ENCODE results near the gene FRMD4A. TPM values are rescaled to one million over a fixed set of nuclear protein-coding genes. Genes with fewer than 3 reads are reported as not detected.

The FRMD4A gene
- total RNA-seq, 1 experiment from 2014 or later = not detected

GRCh38 chr10:14296065-14296709 lies 34.5 kb downstream of the FRMD4A start:
- Histone ChIP-seq H3K27me3 (ENCODE audit: low read length) (no peaks in the 10 kb centered on the region), H3K36me3 (ENCODE audit: insufficient read depth, low read length) (no peaks in the 10 kb centered on the region), H3K4me1 (ENCODE audit: low read length) (no peaks in the 10 kb centered on the region), H4K20me1 (ENCODE audit: insufficient read depth, low read depth, low read length) (no peaks in the 10 kb centered on the region), H3K4me2 (ENCODE audit: low read depth, low read length, poor library complexity, severe bottlenecking) (no peak overlapping the region), H3K79me2 (ENCODE audit: low read length) (no peaks in the 10 kb centered on the region), H3K9ac (ENCODE audit: low read length) (no peak overlapping the region), H3K4me3 (ENCODE audit: low read length) (no peak overlapping the region), H3K9me3 (ENCODE audit: low read length) (no peaks in the 10 kb centered on the region), H3K9me2 (replicated peaks; ENCODE audit: insufficient read depth, low read length) (no peaks in the 10 kb centered on the region), H2AFZ (ENCODE audit: low read length) (no peak overlapping the region), H3K27ac (ENCODE audit: low read length) (no peak overlapping the region)
- no peak for DNase-seq

DNA sequence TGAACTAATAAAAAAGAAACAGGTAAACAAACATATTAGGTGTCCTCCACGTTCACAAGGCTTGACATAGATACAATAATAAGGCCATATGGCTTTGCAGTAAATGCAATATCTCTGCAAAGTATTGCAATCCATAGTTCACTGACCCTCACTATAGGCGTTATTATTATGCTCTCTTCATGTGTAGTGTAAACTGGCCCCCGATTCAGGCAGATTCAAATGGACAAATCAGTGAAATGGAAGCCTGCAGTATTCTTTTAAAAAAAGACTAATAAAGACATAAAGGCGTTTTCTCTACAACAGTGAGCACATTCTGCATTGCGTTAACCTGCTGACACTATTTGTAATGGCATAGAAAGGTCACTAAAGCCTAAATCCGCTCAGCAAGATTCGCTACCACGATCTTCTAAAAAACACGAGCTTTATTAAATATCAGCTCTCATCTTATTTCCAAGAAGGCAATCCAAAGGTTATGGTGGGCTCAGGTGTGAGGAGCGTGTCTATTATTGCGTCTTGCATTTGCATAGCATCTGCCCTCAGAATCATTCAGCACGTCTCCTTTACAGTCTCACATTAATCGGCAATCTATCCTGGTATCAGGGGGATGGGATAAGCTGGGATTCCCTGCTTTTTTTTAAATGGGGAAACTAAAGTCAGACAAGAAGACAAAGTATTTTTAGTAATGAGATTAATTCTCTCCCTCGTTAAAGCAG lies 36.2 kb downstream of the FRMD4A start:
- DNase-seq = no peak
- no peak overlapping the region for H3K4me3 ChIP-seq (ENCODE audit: low read length)

GRCh38 chr10:14293526-14293925 lies 37.2 kb downstream of the FRMD4A start:
- Histone ChIP-seq H4K20me1 (ENCODE audit: insufficient read depth, low read depth, low read length) (no peaks in the 10 kb centered on the region), H3K4me3 (ENCODE audit: low read length) (no peak overlapping the region), H3K27ac (ENCODE audit: low read length) (no peak overlapping the region), H3K9me3 (ENCODE audit: low read length) (no peaks in the 10 kb centered on the region), H2AFZ (ENCODE audit: low read length) (no peak overlapping the region), H3K9me2 (replicated peaks; ENCODE audit: insufficient read depth, low read length) (no peaks in the 10 kb centered on the region), H3K79me2 (ENCODE audit: low read length) (no peaks in the 10 kb centered on the region), H3K4me2 (ENCODE audit: low read depth, low read length, poor library complexity, severe bottlenecking) (no peak overlapping the region), H3K9ac (ENCODE audit: low read length) (no peak overlapping the region), H3K4me1 (ENCODE audit: low read length) (no peaks in the 10 kb centered on the region), H3K27me3 (ENCODE audit: low read length) (no peaks in the 10 kb centered on the region), H3K36me3 (ENCODE audit: insufficient read depth, low read length) (no peaks in the 10 kb centered on the region)
- no peak for DNase-seq

More for the DNA sequence above, 36.2 kb downstream of the FRMD4A start:
- H3K9ac ChIP-seq (ENCODE audit: low read length) = no peak overlapping the region
- H3K79me2 ChIP-seq (ENCODE audit: low read length) = no peaks in the 10 kb centered on the region
- H3K9me2 ChIP-seq (replicated peaks; ENCODE audit: insufficient read depth, low read length) = no peaks in the 10 kb centered on the region
- no peaks in the 10 kb centered on the region for H3K4me1 ChIP-seq (ENCODE audit: low read length)
- H4K20me1 ChIP-seq (ENCODE audit: insufficient read depth, low read depth, low read length) = no peaks in the 10 kb centered on the region
- no peaks in the 10 kb centered on the region for H3K9me3 ChIP-seq (ENCODE audit: low read length)
- no peak overlapping the region for H3K27ac ChIP-seq (ENCODE audit: low read length)
- H3K36me3 ChIP-seq (ENCODE audit: insufficient read depth, low read length) = no peaks in the 10 kb centered on the region
- H2AFZ ChIP-seq (ENCODE audit: low read length) = no peak overlapping the region
- no peaks in the 10 kb centered on the region for H3K27me3 ChIP-seq (ENCODE audit: low read length)
- H3K4me2 ChIP-seq (ENCODE audit: low read depth, low read length, poor library complexity, severe bottlenecking) = no peak overlapping the region

GRCh38 chr10:14291296-14291695 lies 39.4 kb downstream of the FRMD4A start:
- Histone ChIP-seq H3K27me3 (ENCODE audit: low read length) (no peaks in the 10 kb centered on the region), H3K9me3 (ENCODE audit: low read length) (no peaks in the 10 kb centered on the region), H3K27ac (ENCODE audit: low read length) (no peak overlapping the region), H3K36me3 (ENCODE audit: insufficient read depth, low read length) (no peaks in the 10 kb centered on the region), H3K4me1 (ENCODE audit: low read length) (no peaks in the 10 kb centered on the region), H3K9me2 (replicated peaks; ENCODE audit: insufficient read depth, low read length) (no peaks in the 10 kb centered on the region), H4K20me1 (ENCODE audit: insufficient read depth, low read depth, low read length) (no peaks in the 10 kb centered on the region), H2AFZ (ENCODE audit: low read length) (no peak overlapping the region), H3K4me3 (ENCODE audit: low read length) (no peak overlapping the region), H3K4me2 (ENCODE audit: low read depth, low read length, poor library complexity, severe bottlenecking) (no peak overlapping the region), H3K79me2 (ENCODE audit: low read length) (no peaks in the 10 kb centered on the region), H3K9ac (ENCODE audit: low read length) (no peak overlapping the region)
- DNase-seq = no peak

DNA sequence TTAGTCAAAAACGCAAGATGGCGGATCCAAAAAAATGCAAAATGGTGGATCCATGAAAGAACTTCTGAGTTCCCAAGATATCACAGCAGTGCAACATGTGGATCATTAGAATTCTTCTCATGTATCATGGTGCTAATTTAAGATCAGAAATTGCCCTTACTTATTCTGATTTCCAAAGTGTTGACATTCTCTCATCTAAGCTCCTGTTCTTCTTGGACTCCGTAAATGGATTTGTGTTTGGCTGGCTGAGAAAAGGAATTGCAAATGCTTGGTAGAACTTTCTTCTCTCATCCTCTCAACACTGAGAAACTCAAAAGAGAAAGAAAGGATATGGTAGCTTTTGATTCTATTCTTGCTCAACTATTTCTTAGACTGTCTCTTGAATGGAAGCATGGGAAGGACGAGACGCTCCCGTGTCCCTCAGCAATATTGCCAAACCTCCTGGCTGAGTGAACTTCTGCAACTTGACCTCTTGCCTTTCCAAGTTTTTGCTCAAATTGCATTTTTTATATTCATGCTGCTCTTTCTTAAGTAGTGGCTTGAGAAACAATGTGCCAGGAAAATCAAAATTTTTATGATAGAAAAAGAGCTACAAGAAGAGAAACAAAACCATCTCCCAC lies 44.7 kb downstream of the FRMD4A start:
- H3K27ac ChIP-seq (ENCODE audit: low read length) = no peak overlapping the region
- no peaks in the 10 kb centered on the region for H3K9me3 ChIP-seq (ENCODE audit: low read length)
- H3K79me2 ChIP-seq (ENCODE audit: low read length) = no peaks in the 10 kb centered on the region
- no peaks in the 10 kb centered on the region; the same call in 1 of the 2 replicates for H3K9me2 ChIP-seq (replicated peaks; ENCODE audit: insufficient read depth, low read length)
- no peaks in the 10 kb centered on the region for H4K20me1 ChIP-seq (ENCODE audit: insufficient read depth, low read depth, low read length)
- no peak overlapping the region for H3K4me2 ChIP-seq (ENCODE audit: low read depth, low read length, poor library complexity, severe bottlenecking)
- H3K4me3 ChIP-seq (ENCODE audit: low read length) = no peak overlapping the region
- H2AFZ ChIP-seq (ENCODE audit: low read length) = no peak overlapping the region
- no peak for DNase-seq
- no peaks in the 10 kb centered on the region for H3K4me1 ChIP-seq (ENCODE audit: low read length)
- H3K27me3 ChIP-seq (ENCODE audit: low read length) = no peaks in the 10 kb centered on the region
- H3K9ac ChIP-seq (ENCODE audit: low read length) = no peak overlapping the region
- H3K36me3 ChIP-seq (ENCODE audit: insufficient read depth, low read length) = no peaks in the 10 kb centered on the region

GRCh38 chr10:14282276-14282675 lies 48.4 kb downstream of the FRMD4A start:
- H3K4me1 ChIP-seq (ENCODE audit: low read length) = no peaks in the 10 kb centered on the region
- DNase-seq = no peak
- no peak overlapping the region for H2AFZ ChIP-seq (ENCODE audit: low read length)
- H3K9me3 ChIP-seq (ENCODE audit: low read length) = no peaks in the 10 kb centered on the region
- H3K27ac ChIP-seq (ENCODE audit: low read length) = no peak overlapping the region
- H3K27me3 ChIP-seq (ENCODE audit: low read length) = no peaks in the 10 kb centered on the region
- no peak overlapping the region for H3K4me2 ChIP-seq (ENCODE audit: low read depth, low read length, poor library complexity, severe bottlenecking)
- no peak overlapping the region for H3K9ac ChIP-seq (ENCODE audit: low read length)
- no peaks in the 10 kb centered on the region; the same call in 1 of the 2 replicates for H3K9me2 ChIP-seq (replicated peaks; ENCODE audit: insufficient read depth, low read length)
- H3K36me3 ChIP-seq (ENCODE audit: insufficient read depth, low read length) = no peaks in the 10 kb centered on the region
- no peaks in the 10 kb centered on the region for H3K79me2 ChIP-seq (ENCODE audit: low read length)
- H4K20me1 ChIP-seq (ENCODE audit: insufficient read depth, low read depth, low read length) = no peaks in the 10 kb centered on the region
- no peak overlapping the region for H3K4me3 ChIP-seq (ENCODE audit: low read length)

DNA sequence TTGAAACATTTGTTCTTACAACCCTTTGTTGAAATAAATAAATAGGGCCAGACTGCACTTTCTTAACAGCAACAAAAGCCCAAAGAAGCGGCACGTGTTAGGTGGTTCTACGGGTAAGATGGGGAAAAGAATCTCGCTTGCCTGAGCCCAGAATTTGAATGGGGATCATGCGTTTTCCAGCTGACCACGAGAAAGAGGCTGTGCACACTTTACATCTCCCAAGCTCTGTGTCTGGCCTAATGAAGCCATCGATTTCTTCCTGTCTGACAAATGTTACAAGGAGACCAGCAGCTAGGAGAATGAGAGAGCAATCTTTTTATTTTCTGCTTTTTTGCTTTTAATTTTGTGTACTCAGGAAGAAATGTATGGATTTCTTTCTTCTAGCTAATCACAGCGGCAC lies 52.2 kb downstream of the FRMD4A start:
- no peak overlapping the region for H3K4me3 ChIP-seq (ENCODE audit: low read length)
- no peaks in the 10 kb centered on the region for H3K9me2 ChIP-seq (replicated peaks; ENCODE audit: insufficient read depth, low read length)
- DNase-seq = no peak
- H3K4me1 ChIP-seq (ENCODE audit: low read length) = no peaks in the 10 kb centered on the region
- no peak overlapping the region for H3K4me2 ChIP-seq (ENCODE audit: low read depth, low read length, poor library complexity, severe bottlenecking)
- H3K9ac ChIP-seq (ENCODE audit: low read length) = no peak overlapping the region
- no peaks in the 10 kb centered on the region for H3K36me3 ChIP-seq (ENCODE audit: insufficient read depth, low read length)
- no peaks in the 10 kb centered on the region for H3K27me3 ChIP-seq (ENCODE audit: low read length)
- no peaks in the 10 kb centered on the region for H4K20me1 ChIP-seq (ENCODE audit: insufficient read depth, low read depth, low read length)
- H3K9me3 ChIP-seq (ENCODE audit: low read length) = no peaks in the 10 kb centered on the region
- H2AFZ ChIP-seq (ENCODE audit: low read length) = no peak overlapping the region
- H3K79me2 ChIP-seq (ENCODE audit: low read length) = no peaks in the 10 kb centered on the region
- H3K27ac ChIP-seq (ENCODE audit: low read length) = no peak overlapping the region

DNA sequence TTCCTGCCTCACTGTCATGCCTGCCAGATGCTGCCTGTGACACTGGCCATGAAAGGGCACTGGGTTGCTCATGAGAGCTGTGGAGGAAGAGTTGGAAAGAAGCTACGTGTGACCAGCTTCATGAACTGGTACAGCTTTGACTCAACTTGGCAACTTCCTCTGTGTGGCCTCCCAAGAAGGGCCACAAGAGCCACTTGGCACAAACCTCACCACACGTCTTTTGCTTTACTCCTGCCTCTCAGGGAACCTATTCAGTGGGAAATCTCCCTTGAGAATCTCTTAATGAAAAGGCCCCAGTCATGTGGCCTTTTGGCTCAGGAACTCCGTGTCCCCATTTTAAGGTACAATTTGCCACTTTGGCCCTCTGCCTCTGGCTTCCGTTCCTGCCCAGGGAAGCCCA lies 54.5 kb downstream of the FRMD4A start:
- H3K36me3 ChIP-seq (ENCODE audit: insufficient read depth, low read length) = no peaks in the 10 kb centered on the region
- no peaks in the 10 kb centered on the region for H3K79me2 ChIP-seq (ENCODE audit: low read length)
- no peaks in the 10 kb centered on the region for H4K20me1 ChIP-seq (ENCODE audit: insufficient read depth, low read depth, low read length)
- no peak overlapping the region for H3K27ac ChIP-seq (ENCODE audit: low read length)
- H3K9me3 ChIP-seq (ENCODE audit: low read length) = no peaks in the 10 kb centered on the region
- H3K4me2 ChIP-seq (ENCODE audit: low read depth, low read length, poor library complexity, severe bottlenecking) = no peak overlapping the region
- H3K27me3 ChIP-seq (ENCODE audit: low read length) = no peaks in the 10 kb centered on the region
- no peaks in the 10 kb centered on the region for H3K4me1 ChIP-seq (ENCODE audit: low read length)
- H3K4me3 ChIP-seq (ENCODE audit: low read length) = no peak overlapping the region
- H3K9me2 ChIP-seq (replicated peaks; ENCODE audit: insufficient read depth, low read length) = no peaks in the 10 kb centered on the region
- no peak overlapping the region for H3K9ac ChIP-seq (ENCODE audit: low read length)
- no peak overlapping the region for H2AFZ ChIP-seq (ENCODE audit: low read length)
- DNase-seq = no peak

All from Karpas-422 (cell line).